ENCODE data around the gene RINL.
"Not testable (repeated sequence)": the region's sequence is repeated elsewhere in the genome, so short reads cannot be mapped to it uniquely, and the experiment has no call there.

The RINL gene

GRCh38 chr19:38875656-38876395, 2.2 kb downstream of the RINL start:
- DNase-seq (ENCODE audit: low spot score) = no peak

GRCh38 chr19:38873400-38873799, 4.7 kb downstream of the RINL start:
- DNase-seq (ENCODE audit: low spot score) = not testable (repeated sequence)

- no peak for DNase-seq (ENCODE audit: low spot score)
Observed at GRCh38 chr19:38870612-38871011, 7.5 kb downstream of the RINL start.

- DNase-seq (ENCODE audit: low spot score) = peak; percentile 73
Observed at GRCh38 chr19:38869836-38870607, 8.1 kb downstream of the RINL start.

GRCh38 chr19:38869160-38869835, 8.8 kb downstream of the RINL start:
- DNase-seq (ENCODE audit: low spot score) = no peak

- DNase-seq (ENCODE audit: low spot score) = no peak
Observed at GRCh38 chr19:38868551-38868950, 9.5 kb downstream of the RINL start.

GRCh38 chr19:38867171-38867780, 10.8 kb downstream of the RINL start:
- DNase-seq (ENCODE audit: low spot score) = no peak

- no peak for DNase-seq (ENCODE audit: low spot score)
Observed at GRCh38 chr19:38862321-38863059, 15.6 kb downstream of the RINL start.

GRCh38 chr19:38861368-38861767, 16.7 kb downstream of the RINL start:
- no peak for DNase-seq (ENCODE audit: low spot score)

GRCh38 chr19:38859631-38860204, 18.4 kb downstream of the RINL start:
- DNase-seq (ENCODE audit: low spot score) = not testable (repeated sequence)

GRCh38 chr19:38856813-38857212, 21.3 kb downstream of the RINL start:
- no peak for DNase-seq (ENCODE audit: low spot score)

GRCh38 chr19:38855751-38856150, 22.3 kb downstream of the RINL start:
- DNase-seq (ENCODE audit: low spot score) = not testable (repeated sequence)

GRCh38 chr19:38854961-38855360, 23.1 kb downstream of the RINL start:
- DNase-seq (ENCODE audit: low spot score) = not testable (repeated sequence)

GRCh38 chr19:38853214-38853613, 24.9 kb downstream of the RINL start:
- DNase-seq (ENCODE audit: low spot score) = no peak

GRCh38 chr19:38852231-38853044, 25.6 kb downstream of the RINL start:
- DNase-seq (ENCODE audit: low spot score) = peak; percentile 65

GRCh38 chr19:38851622-38852230, 26.3 kb downstream of the RINL start:
- peak; percentile 87 for DNase-seq (ENCODE audit: low spot score)

- DNase-seq (ENCODE audit: low spot score) = no peak
Observed at GRCh38 chr19:38850976-38851621, 27.0 kb downstream of the RINL start.

GRCh38 chr19:38850436-38850975, 27.6 kb downstream of the RINL start:
- DNase-seq (ENCODE audit: low spot score) = peak; percentile 99

- peak; percentile 97 for DNase-seq (ENCODE audit: low spot score)
Observed at GRCh38 chr19:38849860-38850435, 28.1 kb downstream of the RINL start, which contains the start of gene HNRNPL. HNRNPL (minus strand) TSS chr19:38849986; CDS start chr19:38849966, 20 bp downstream.

Data from hepatic stellate cell (primary cell).